Esophagus muscularis mucosa (tissue), 4 donors: ENCODE measurements around the gene SLC35E1. TPM values are rescaled to one million over a fixed set of nuclear protein-coding genes. Genes with fewer than 3 reads are reported as not detected.
A peak's percentile ranks its signal among the peaks of the same experiment; 100 is the strongest.

Source experiments
- DNase-seq: peaks from one replicate; pipeline ENCODE4 v3.0.0-alpha.2; 2017; ENCODE audit errors: extremely low spot score
- H3K27ac ChIP-seq, 4 donors: fragments of 200-600 bp; sonication (generic); replicated peaks in 1 of 4; 1 replicate in 3 of 4; 2 replicates in 1 of 4; pipeline ENCODE4 v1.5.1; 2016 to 2019; ENCODE audit warnings: mild to moderate bottlenecking in 1 of 4
- H3K27me3 ChIP-seq, 4 donors: fragments of 200-600 bp; sonication (generic); one replicate each; pipeline versions ENCODE4 v1.5.1 to v1.6.0; 2016 to 2019
- H3K36me3 ChIP-seq, 4 donors: fragments of 200-600 bp; sonication (generic); one replicate each; pipeline ENCODE4 v1.5.1; 2016 to 2019
- H3K4me1 ChIP-seq, 4 donors: fragments of 200-600 bp; sonication (generic); one replicate each; pipeline ENCODE4 v1.5.1; 2016 to 2019
- H3K4me3 ChIP-seq, 4 donors: fragments of 200-600 bp; sonication (generic); 1 replicate in 2 of 4; 2 replicates in 2 of 4; pipeline ENCODE4 v1.5.1; 2016 to 2019; ENCODE audit warnings: mild to moderate bottlenecking in 4 of 4, moderate library complexity in 1 of 4
- H3K9me3 ChIP-seq, 4 donors: fragments of 200-600 bp; sonication (generic); 1 replicate in 3 of 4; 2 replicates in 1 of 4; pipeline ENCODE4 v1.5.1; 2016 to 2019
- CTCF ChIP-seq, 3 experiments: fragments of 200-600 bp in 2 of 3; fragments of 450-650 bp in 1 of 3; sonication (generic) in 2 of 3; IDR thresholded peaks; one replicate each; pipeline ENCODE4 v1.5.1; 2017 to 2019; ENCODE audit warnings: antibody characterized with exemption in 3 of 3, mild to moderate bottlenecking in 2 of 3, moderate library complexity in 1 of 3
- EP300 ChIP-seq: sonication (generic); formaldehyde crosslinking; IDR thresholded peaks from one replicate; pipeline ENCODE4 v1.6.1; 2017; ENCODE audit warnings: antibody characterized with exemption
- POLR2A ChIP-seq: fragments of 450-650 bp; IDR thresholded peaks from one replicate; pipeline ENCODE4 v1.6.1; 2017; ENCODE audit warnings: antibody characterized with exemption, moderate library complexity, mild to moderate bottlenecking, low read depth
- POLR2AphosphoS5 ChIP-seq, 2 donors: sonication (generic); formaldehyde crosslinking; IDR thresholded peaks; one replicate each; pipeline ENCODE4 v1.6.1; 2017; ENCODE audit warnings: antibody characterized with exemption in 2 of 2
- WGBS: methylation state at CpG from one replicate; pipeline ENCODE4 v1.1.5; 2018; 5-methylcytosine and 5-hydroxymethylcytosine counted together
- intact Hi-C: fragments of 100-400 bp; cut with DNase I; formaldehyde crosslinking; loops from one replicate; pipeline ENCODE4 v1.15.1; 2023
- total RNA-seq, 4 donors: library from RNA; depleted of rRNA; stranded (reverse); fragments of >200 nt; gene quantifications; one replicate each; pipeline versions ENCODE4 v1.1.0 to v1.2.1, GENCODE V29; 2016

SLC35E1 gene
- total RNA-seq, 4 donors from 2014 or later = 22.8 to 39.7 (median 34.0) TPM

- H3K27ac ChIP-seq = peak overlapping the region in 3 of 4 donors; percentile 44 to 55 (median 49)
- no peaks in the 10 kb centered on the region for H3K27me3 ChIP-seq
- H3K9me3 ChIP-seq = no peaks in the 10 kb centered on the region
- TF ChIP-seq POLR2AphosphoS5 (IDR thresholded peaks at IDR 0.05) = peak in 1 of 2 donors; percentile 16
- TF ChIP-seq POLR2A = no peak
- WGBS = 36% methylated on average over 22 of the region's 26 CpGs
- H3K4me3 ChIP-seq = peak overlapping the region; percentile 15 to 37 (median 20)
- intact Hi-C loops = no loop called here
- H3K4me1 ChIP-seq = peaks cover 82 to 92% (median 89%) of the 10 kb centered on the region in 4 donors
- no peaks in the 10 kb centered on the region for H3K36me3 ChIP-seq
- no peak for DNase-seq
Measured at GRCh38 chr19:16587833-16588823, 15.9 kb upstream of the SLC35E1 start.

GRCh38 chr19:16586991-16587832 is 15.0 kb upstream of the SLC35E1 start:
- Histone ChIP-seq H3K9me3 (no peaks in the 10 kb centered on the region), H3K27ac (peak overlapping the region in 2 of 4 donors; percentile 10 to 55), H3K36me3 (peaks cover 0 to 4% (median 0%) of the 10 kb centered on the region in 4 donors), H3K27me3 (no peaks in the 10 kb centered on the region), H3K4me3 (peak overlapping the region in 3 of 4 donors; percentile 15 to 37 (median 18)), H3K4me1 (peaks cover 82 to 92% (median 89%) of the 10 kb centered on the region in 4 donors)
- no peak for DNase-seq
- WGBS = 43% methylated on average over 7 of the region's 20 CpGs
- TF ChIP-seq POLR2AphosphoS5 (IDR thresholded peaks at IDR 0.05) = no peak
- no peak for TF ChIP-seq EP300
- TF ChIP-seq POLR2A = no peak
- no peak for TF ChIP-seq CTCF (IDR thresholded peaks at IDR 0.05)
- intact Hi-C loops = no loop called here

GRCh38 chr19:16586477-16586871 is 14.3 kb upstream of the SLC35E1 start:
- Histone ChIP-seq H3K9me3 (no peaks in the 10 kb centered on the region), H3K4me3 (no peak overlapping the region), H3K36me3 (peaks cover 0 to 4% (median 0%) of the 10 kb centered on the region in 4 donors), H3K27ac (no peak overlapping the region), H3K27me3 (no peaks in the 10 kb centered on the region), H3K4me1 (peaks cover 82 to 92% (median 91%) of the 10 kb centered on the region in 4 donors)
- DNase-seq = no peak
- WGBS = 93% methylated on average over 8 of the region's 9 CpGs
- intact Hi-C loops = no loop called here
- TF ChIP-seq CTCF (IDR thresholded peaks at IDR 0.05) = no peak
- TF ChIP-seq POLR2A = no peak
- TF ChIP-seq EP300 = no peak
- no peak for TF ChIP-seq POLR2AphosphoS5 (IDR thresholded peaks at IDR 0.05)

GRCh38 chr19:16585808-16586476 is 13.7 kb upstream of the SLC35E1 start:
- peaks cover 0 to 4% (median 0%) of the 10 kb centered on the region in 4 donors for H3K36me3 ChIP-seq
- H3K4me3 ChIP-seq = peak overlapping the region in 1 of 4 donors; percentile 1
- no peak for DNase-seq
- TF ChIP-seq EP300 = no peak
- no peak for TF ChIP-seq POLR2A
- TF ChIP-seq POLR2AphosphoS5 (IDR thresholded peaks at IDR 0.05) = no peak
- no peak for TF ChIP-seq CTCF (IDR thresholded peaks at IDR 0.05)
- H3K9me3 ChIP-seq = no peaks in the 10 kb centered on the region
- 91% methylated on average over 11 of the region's 11 CpGs for WGBS
- H3K4me1 ChIP-seq = peaks cover 83 to 96% (median 93%) of the 10 kb centered on the region in 4 donors
- no peaks in the 10 kb centered on the region for H3K27me3 ChIP-seq
- intact Hi-C loops = no loop called here
- peak overlapping the region in 3 of 4 donors; percentile 62 to 73 (median 67) for H3K27ac ChIP-seq
